SH-SY5Y (cell line): Measurements from ENCODE around the gene ARHGAP19.

ENCODE experiments used
- GATA2 ChIP-seq: IDR thresholded peaks from 2 replicates; pipeline ENCODE4 v1.6.1; 2011; ENCODE audit warnings: mild to moderate bottlenecking, low read depth, low read length
- GATA3 ChIP-seq: IDR thresholded peaks from 2 replicates; pipeline ENCODE4 v1.6.1; 2011; ENCODE audit warnings: low read depth, mild to moderate bottlenecking, low read length, moderate library complexity

Gene ARHGAP19

GRCh38 chr10:97307866-97308780 is 15.7 kb upstream of the ARHGAP19 start:
- TF ChIP-seq GATA3 (no peak), GATA2 (no peak)

- TF ChIP-seq GATA2: no peak
- no peak for TF ChIP-seq GATA3
These were observed 15.0 kb upstream of the ARHGAP19 start for GRCh38 chr10:97307441-97307840.

- TF ChIP-seq GATA2 (no peak), GATA3 (no peak)
These were observed 9.8 kb upstream of the ARHGAP19 start for GRCh38 chr10:97302088-97302791.

GRCh38 chr10:97300980-97301379 is 8.5 kb upstream of the ARHGAP19 start:
- no peak for TF ChIP-seq GATA2
- no peak for TF ChIP-seq GATA3

- no peak for TF ChIP-seq GATA2
- TF ChIP-seq GATA3: no peak
These were observed 5.8 kb upstream of the ARHGAP19 start for GRCh38 chr10:97298223-97298571.

- TF ChIP-seq GATA3 (no peak), GATA2 (no peak)
These were observed 5.3 kb upstream of the ARHGAP19 start for GRCh38 chr10:97297556-97298222.

- TF ChIP-seq GATA3: no peak
- no peak for TF ChIP-seq GATA2
These were observed 393 bp upstream of the ARHGAP19 start for GRCh38 chr10:97292862-97293198.

GRCh38 chr10:97291357-97292096 is 910 bp downstream of the ARHGAP19 start:
- TF ChIP-seq GATA2: no peak
- TF ChIP-seq GATA3: no peak

GRCh38 chr10:97280783-97281182 is 11.7 kb downstream of the ARHGAP19 start:
- TF ChIP-seq GATA2 (no peak), GATA3 (no peak)

GRCh38 chr10:97279121-97279815 is 13.2 kb downstream of the ARHGAP19 start:
- no peak for TF ChIP-seq GATA2
- TF ChIP-seq GATA3: no peak

GRCh38 chr10:97278491-97278989 is 13.9 kb downstream of the ARHGAP19 start:
- no peak for TF ChIP-seq GATA3
- no peak for TF ChIP-seq GATA2

GRCh38 chr10:97277551-97277950 is 14.9 kb downstream of the ARHGAP19 start:
- TF ChIP-seq GATA2 (no peak), GATA3 (no peak)

- no peak for TF ChIP-seq GATA2
- TF ChIP-seq GATA3: no peak
These were observed 17.6 kb downstream of the ARHGAP19 start for GRCh38 chr10:97274828-97275227.
